Mesodermal cell (in vitro differentiated cells): ENCODE data around the gene CSNK1G3. TPM values are rescaled to one million over a fixed set of nuclear protein-coding genes. Genes with fewer than 3 reads are reported as not detected.
A peak's percentile ranks its signal among the peaks of the same experiment; 100 is the strongest.
"Not testable (repeated sequence)": the region's sequence is repeated elsewhere in the genome, so short reads cannot be mapped to it uniquely, and the experiment has no call there.

Source experiments
- H3K27ac ChIP-seq: 2 replicates; pipeline ENCODE4 v1.7.0; 2013; ENCODE audit warnings: mild to moderate bottlenecking, low read depth, low read length, moderate library complexity; ENCODE audit not compliant: severe bottlenecking
- H3K36me3 ChIP-seq: 2 replicates; pipeline ENCODE4 v1.7.1; 2013; ENCODE audit warnings: mild to moderate bottlenecking, low read length, moderate library complexity; ENCODE audit not compliant: control insufficient read depth, insufficient read depth
- H3K4me1 ChIP-seq: one replicate; pipeline ENCODE4 v1.7.1; 2013; ENCODE audit warnings: mild to moderate bottlenecking, low read length; ENCODE audit not compliant: insufficient read depth, control insufficient read depth, poor library complexity, severe bottlenecking
- H3K4me3 ChIP-seq: 2 replicates; pipeline ENCODE4 v1.7.0; 2013; ENCODE audit warnings: low read length, control low read depth, mild to moderate bottlenecking; ENCODE audit not compliant: insufficient read depth, poor library complexity, severe bottlenecking; ENCODE audit errors: extremely low read depth
- H3K9me3 ChIP-seq: 2 replicates; pipeline ENCODE4 v1.7.1; 2013; ENCODE audit warnings: mild to moderate bottlenecking, low read length, moderate library complexity; ENCODE audit not compliant: control insufficient read depth
- WGBS, 2 experiments: methylation state at CpG; one replicate each; pipeline ENCODE4 v1.1.5; 2013; ENCODE audit warnings: missing lambda C conversion rate in 2 of 2; ENCODE audit not compliant: insufficient coverage in 2 of 2; 5-methylcytosine and 5-hydroxymethylcytosine counted together
- polyA plus RNA-seq, 2 experiments: library from polyadenylated mRNA; stranded (reverse); fragments of 50-300 nt; gene quantifications; one replicate each; pipeline ENCODE4 v1.2.3, GENCODE V29; 2013

Gene CSNK1G3
- 42.9 TPM for polyA plus RNA-seq (2013, experiment 1 of 2)
- polyA plus RNA-seq (2013, experiment 2 of 2) = 46.3 TPM

- 2% methylated on average over 70 to 72 of the region's 82 CpGs for WGBS, 2 experiments
- Histone ChIP-seq H3K9me3 (no peaks in the 10 kb centered on the region), H3K36me3 (peaks cover 4% of the 10 kb centered on the region), H3K4me3 (peak within 1 kb of the TSS; percentile 86), H3K4me1 (peaks cover 19% of the 10 kb centered on the region), H3K27ac (peak within 1 kb of the TSS; percentile 94)
Observed at GRCh38 chr5:123511648-123512605, at the start of gene CSNK1G3. CSNK1G3 (plus strand) TSS chr5:123512177; CDS start chr5:123545664, 33,487 bp downstream.

- not testable (repeated sequence) for H3K36me3 ChIP-seq, H3K27ac ChIP-seq, H3K9me3 ChIP-seq, H3K4me3 ChIP-seq, H3K4me1 ChIP-seq
- 100% methylated on average over 1 of the region's 1 CpG; no CpG with 5 or more reads in 1 of the 2 experiments for WGBS, 2 experiments
Observed at GRCh38 chr5:123466839-123467238, 45.1 kb upstream of the CSNK1G3 start.

GRCh38 chr5:123471385-123471784 is 40.6 kb upstream of the CSNK1G3 start:
- Histone ChIP-seq H3K27ac (no peak overlapping the region), H3K36me3 (no peaks in the 10 kb centered on the region), H3K4me3 (no peak overlapping the region), H3K9me3 (no peaks in the 10 kb centered on the region), H3K4me1 (no peaks in the 10 kb centered on the region)
- WGBS, 2 experiments = no CpG with 5 or more reads among the region's 3 CpGs

GRCh38 chr5:123472150-123472924 is 39.6 kb upstream of the CSNK1G3 start:
- no peak overlapping the region for H3K4me3 ChIP-seq

GRCh38 chr5:123474228-123474627 is 37.7 kb upstream of the CSNK1G3 start:
- no peak overlapping the region for H3K4me3 ChIP-seq
- no peaks in the 10 kb centered on the region for H3K9me3 ChIP-seq
- H3K27ac ChIP-seq = no peak overlapping the region
- H3K36me3 ChIP-seq = no peaks in the 10 kb centered on the region
- no peaks in the 10 kb centered on the region for H3K4me1 ChIP-seq

More at GRCh38 chr5:123472150-123472924, 39.6 kb upstream of the CSNK1G3 start:
- Histone ChIP-seq H3K9me3 (no peaks in the 10 kb centered on the region), H3K27ac (no peak overlapping the region), H3K4me1 (no peaks in the 10 kb centered on the region), H3K36me3 (no peaks in the 10 kb centered on the region)
- 64 to 77% methylated on average over 5 to 6 of the region's 8 CpGs for WGBS, 2 experiments

- H3K9me3 ChIP-seq = no peaks in the 10 kb centered on the region
- H3K36me3 ChIP-seq = no peaks in the 10 kb centered on the region
- no peak overlapping the region for H3K27ac ChIP-seq
- H3K4me3 ChIP-seq = no peak overlapping the region
- no CpG with 5 or more reads among the region's 1 CpG for WGBS, 2 experiments
- no peaks in the 10 kb centered on the region for H3K4me1 ChIP-seq
Observed at GRCh38 chr5:123476731-123477130, 35.2 kb upstream of the CSNK1G3 start.

- no peaks in the 10 kb centered on the region for H3K4me1 ChIP-seq
- H3K36me3 ChIP-seq = no peaks in the 10 kb centered on the region
- no peaks in the 10 kb centered on the region for H3K9me3 ChIP-seq
- WGBS, 2 experiments = 78 to 83% methylated on average over 1 of the region's 1 CpG
- no peak overlapping the region for H3K27ac ChIP-seq
- H3K4me3 ChIP-seq = no peak overlapping the region
Observed at GRCh38 chr5:123478546-123478945, 33.4 kb upstream of the CSNK1G3 start.

- no peaks in the 10 kb centered on the region for H3K9me3 ChIP-seq
Observed at GRCh38 chr5:123482258-123482657, 29.7 kb upstream of the CSNK1G3 start.

GRCh38 chr5:123483446-123484077 is 28.4 kb upstream of the CSNK1G3 start:
- H3K36me3 ChIP-seq = no peaks in the 10 kb centered on the region
- no peak overlapping the region for H3K4me3 ChIP-seq
- no peak overlapping the region for H3K27ac ChIP-seq
- H3K4me1 ChIP-seq = no peaks in the 10 kb centered on the region
- no peaks in the 10 kb centered on the region for H3K9me3 ChIP-seq

More at GRCh38 chr5:123482258-123482657, 29.7 kb upstream of the CSNK1G3 start:
- WGBS, 2 experiments = 86 to 98% methylated on average over 4 of the region's 4 CpGs
- Histone ChIP-seq H3K27ac (no peak overlapping the region), H3K4me3 (no peak overlapping the region), H3K36me3 (no peaks in the 10 kb centered on the region), H3K4me1 (no peaks in the 10 kb centered on the region)

- WGBS, 2 experiments = no CpG with 5 or more reads among the region's 2 CpGs
- Histone ChIP-seq H3K9me3 (no peaks in the 10 kb centered on the region), H3K4me1 (no peaks in the 10 kb centered on the region), H3K27ac (no peak overlapping the region), H3K4me3 (no peak overlapping the region), H3K36me3 (no peaks in the 10 kb centered on the region)
Observed at GRCh38 chr5:123485275-123485674, 26.7 kb upstream of the CSNK1G3 start.
